GM21576 (cell line): ENCODE measurements around the gene STAC.

Experiments used
- ATAC-seq: cut with Tn5 transposase; IDR thresholded peaks from one replicate; pipeline ENCODE4 v1.9.1; 2021; ENCODE audit warnings: mild to moderate bottlenecking, moderate library complexity; ENCODE audit not compliant: unreplicated experiment

The STAC gene

DNA sequence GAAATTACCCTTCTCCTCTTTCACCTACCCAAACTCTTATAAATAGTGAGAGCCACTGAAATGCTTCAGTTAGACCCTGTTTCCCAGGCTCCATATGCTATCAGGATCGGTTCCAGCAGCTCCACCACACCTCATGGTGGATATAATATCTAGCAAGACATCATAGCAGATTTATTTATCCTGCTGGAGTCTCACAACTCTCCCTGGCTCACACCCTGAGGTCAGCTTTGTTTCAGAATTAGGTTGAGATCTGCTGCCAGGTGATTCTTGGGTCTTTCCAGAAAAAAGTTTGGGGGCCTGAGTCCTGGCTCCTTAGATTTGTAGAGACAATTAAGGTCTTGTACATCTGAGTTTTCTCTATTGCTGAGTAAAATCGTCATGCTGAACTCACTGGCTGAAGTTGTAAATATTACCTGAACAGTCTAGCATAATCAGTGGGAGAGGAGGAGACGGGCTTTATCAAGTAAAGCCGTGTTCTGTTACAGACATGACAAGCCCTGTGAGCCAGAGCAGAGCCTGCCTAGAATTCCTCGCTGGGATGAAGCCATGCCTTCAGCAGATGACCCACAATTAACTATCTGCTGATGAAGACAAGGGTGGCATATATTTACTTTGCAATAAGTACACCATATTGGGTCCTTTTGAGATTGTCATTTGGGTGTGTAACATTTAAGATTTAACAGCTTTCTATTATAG, 131.6 kb downstream of the STAC start:
- ATAC-seq = no peak

DNA sequence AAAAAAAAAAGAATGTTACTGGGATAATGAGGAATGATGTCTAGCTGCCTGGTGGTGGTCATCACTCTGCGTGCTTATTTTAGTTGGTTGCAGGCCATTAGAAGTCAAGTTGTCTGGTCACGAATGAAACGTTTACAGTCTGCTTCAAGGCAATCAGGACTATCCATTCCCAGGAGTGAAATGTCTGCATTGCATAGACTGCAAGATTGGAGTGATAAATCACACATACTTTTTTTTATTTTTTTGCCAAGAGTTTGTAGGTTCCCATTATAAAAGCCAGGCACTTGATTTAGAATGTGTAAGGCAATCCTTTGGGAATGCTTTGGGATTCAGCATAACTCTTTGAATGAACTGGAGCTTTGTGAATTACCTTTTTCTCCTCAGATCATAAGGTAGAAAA, 132.3 kb downstream of the STAC start:
- ATAC-seq = no peak

DNA sequence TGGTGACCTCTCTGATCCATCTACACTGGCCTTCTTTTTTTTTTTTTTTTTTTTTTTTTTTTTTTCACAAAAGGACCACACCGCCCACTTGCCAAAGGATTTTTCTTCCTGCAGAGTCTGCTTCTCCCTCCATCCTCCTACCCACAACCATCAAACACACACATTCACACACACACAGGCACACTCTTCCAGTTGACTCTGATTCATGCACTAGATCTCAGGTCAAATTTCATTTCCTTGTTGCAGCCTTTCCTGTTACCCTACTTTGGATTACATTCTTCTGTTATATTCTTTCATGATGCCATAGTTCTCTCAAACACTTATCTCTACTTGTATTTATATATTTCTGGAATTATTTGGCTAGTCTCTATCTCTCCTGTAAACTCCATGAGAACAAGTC, 133.9 kb downstream of the STAC start:
- no peak for ATAC-seq

DNA sequence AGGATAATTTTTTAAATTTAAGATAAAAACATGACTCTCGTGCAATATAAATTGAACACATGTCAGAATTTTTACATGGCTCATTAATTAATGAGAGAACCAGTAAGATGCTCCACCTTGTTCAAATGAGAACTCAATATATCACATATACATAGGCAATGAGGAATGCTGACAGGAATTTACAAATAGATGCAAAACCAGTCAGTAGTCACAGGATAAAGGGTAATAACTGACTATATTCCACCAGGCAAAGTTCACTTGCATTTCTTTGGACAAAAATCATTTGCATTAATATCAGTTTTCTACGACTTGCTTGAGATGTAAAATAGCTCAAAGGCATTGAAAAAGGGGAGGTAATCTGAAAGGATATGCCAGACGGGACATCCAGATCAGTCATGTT, 139.4 kb downstream of the STAC start:
- no peak for ATAC-seq

DNA sequence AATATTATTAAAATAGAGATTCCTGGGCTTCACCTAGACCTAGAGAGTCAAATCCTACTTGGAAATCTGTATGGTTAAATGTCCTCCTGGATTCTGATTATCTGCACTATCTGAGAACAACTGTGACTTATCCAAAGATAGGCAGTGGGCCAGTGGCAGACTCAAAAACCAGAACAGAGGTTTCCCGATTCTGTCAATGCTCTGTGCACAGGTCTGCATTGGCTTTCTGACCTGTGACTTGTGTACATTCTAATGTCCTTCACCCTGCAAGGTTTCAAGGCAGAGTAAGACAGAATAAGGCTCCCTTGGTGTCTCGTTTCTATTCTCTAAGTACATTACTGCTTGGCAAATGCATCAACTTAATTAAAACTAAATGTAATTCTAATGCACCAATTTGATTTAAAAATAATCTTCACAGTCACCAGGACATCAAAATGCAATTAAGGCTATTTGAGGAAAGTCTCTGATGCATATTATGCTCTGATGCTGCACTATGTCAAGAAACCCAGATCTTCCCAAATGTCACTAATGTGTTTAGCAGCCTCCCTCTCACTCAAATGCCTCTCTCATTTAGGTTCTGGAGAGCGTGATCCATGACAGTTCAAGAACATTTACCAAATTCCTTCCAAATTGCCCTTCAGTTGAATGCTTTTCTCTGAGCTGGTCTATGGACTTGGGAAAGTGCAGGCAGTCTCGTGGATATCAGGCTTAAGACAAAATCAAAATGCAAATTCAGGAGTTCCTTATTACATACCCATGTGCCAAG, 140.1 kb downstream of the STAC start:
- ATAC-seq = no peak

DNA sequence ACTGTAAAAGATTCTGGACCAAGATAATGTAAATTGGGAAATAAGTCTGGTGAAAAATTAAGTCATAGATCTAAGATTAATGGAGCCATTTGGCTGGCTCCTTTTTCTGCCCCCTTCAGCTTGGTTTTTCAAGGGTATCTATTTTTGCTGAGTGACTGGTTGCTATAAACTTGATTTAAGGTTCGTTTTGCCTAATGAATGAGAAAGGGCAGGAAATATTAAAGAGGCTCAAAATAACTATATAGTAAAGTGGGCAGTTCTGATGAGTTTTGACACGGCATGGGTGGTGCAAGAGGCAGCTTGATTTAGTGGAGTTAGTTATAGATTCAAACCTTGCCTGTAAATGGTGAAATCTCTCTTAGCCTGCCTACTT, 140.7 kb downstream of the STAC start:
- no peak for ATAC-seq

DNA sequence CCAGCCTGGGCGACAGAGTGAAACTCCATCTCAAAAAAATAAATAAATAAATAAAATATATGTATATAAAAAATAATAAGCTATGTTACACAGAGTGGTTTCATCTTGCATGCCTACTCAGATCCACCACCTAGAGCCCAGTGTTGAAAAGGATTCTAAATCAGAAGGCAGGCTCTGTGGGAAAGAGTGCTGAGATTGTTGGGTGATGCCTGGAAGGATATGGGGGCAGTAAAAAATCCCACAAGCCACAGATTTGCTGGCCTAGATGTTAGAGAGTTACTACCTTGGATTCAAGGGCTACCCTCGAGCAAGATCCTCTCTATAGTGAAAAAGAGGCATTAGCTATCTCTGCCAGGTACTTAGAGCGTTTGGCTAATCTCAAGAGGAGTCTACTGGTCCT, 144.3 kb downstream of the STAC start:
- ATAC-seq = no peak

DNA sequence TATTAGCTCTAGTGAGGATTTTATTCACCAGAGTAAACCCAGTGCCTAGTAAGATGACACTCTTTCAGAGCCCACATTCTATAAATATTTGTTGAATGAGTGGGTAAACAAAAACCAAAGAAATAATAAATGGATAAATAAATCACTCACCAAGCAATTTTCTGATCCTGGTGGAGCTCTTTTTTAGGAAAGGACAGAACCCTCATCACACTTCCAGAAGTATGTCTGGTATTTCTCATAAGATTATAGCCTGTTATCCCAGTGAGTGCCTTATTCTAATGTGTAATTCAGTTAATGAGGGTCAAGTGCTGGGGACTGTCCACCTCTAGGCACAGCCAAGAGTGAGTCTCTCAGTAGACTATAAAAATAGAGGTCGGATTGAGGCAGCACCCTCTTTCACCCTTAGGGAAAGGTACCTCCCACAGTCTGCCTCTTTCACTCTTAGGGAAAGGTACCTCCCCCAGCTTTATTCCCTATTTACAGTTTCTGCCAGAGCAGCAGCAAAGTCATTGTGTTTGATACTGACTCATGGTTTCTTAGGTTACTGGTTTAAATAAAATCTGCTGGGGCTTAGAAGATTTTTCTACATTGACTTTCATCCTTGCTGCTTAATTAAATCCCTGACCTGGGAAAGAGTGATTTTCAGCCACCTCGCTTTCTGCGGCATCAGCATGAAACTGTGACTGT, 145.0 kb downstream of the STAC start:
- ATAC-seq = no peak

DNA sequence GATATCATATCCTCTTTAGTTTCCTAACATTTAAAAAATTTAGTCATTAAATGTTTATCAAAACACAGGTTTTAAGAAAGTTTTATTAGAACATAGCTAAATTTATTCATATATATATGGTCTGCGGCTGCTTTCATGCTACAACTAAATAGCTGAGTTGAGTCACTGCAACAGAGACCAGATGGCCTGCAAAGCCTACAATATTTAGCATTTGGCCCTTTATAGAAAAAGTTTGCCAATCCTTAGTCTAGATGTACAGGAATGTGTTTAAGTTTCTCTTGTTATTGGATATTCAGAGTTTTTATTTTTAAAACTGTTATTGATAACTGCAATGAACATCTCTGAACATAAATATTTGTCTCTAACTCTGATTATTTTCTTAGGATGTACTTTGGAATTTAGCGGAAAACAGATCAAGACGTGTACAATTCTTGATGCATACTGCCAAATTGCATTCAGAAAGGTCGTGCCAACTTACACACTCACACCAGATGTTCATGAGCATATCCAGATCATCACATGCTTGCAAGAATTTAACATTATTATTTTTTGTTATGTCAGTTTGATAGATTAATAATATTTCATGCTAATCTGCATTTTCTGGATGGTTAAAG, 157.9 kb downstream of the STAC start:
- no peak for ATAC-seq

DNA sequence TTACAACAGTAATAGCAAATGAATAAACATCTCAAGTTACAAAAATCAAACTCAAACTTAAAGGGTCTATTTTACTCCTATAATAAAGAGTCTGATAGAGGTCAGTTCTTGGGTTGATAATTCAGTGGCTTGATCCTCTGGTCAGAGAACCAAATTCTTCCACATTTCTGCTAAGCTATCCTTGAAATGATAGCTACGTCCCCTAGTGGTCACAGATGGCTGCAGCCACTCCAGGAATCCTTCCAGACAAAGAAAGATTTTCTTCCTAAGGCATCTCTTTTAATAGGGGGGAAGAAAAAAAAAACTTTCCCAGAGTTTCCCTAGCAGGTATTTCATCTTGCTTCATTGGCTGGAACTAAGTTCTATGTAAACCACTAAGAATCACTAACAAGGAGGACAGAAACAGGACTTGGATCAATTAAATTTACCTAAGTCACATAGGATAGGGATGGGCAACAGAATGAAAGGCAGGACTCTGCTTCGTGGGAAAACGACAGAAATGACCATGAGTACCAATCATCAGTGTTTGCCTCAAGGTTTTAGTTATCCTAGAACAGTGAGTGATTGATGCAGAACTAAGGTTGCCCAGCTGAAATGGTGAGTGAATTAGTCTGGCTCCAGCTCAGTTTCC, 160.7 kb downstream of the STAC start:
- no peak for ATAC-seq

DNA sequence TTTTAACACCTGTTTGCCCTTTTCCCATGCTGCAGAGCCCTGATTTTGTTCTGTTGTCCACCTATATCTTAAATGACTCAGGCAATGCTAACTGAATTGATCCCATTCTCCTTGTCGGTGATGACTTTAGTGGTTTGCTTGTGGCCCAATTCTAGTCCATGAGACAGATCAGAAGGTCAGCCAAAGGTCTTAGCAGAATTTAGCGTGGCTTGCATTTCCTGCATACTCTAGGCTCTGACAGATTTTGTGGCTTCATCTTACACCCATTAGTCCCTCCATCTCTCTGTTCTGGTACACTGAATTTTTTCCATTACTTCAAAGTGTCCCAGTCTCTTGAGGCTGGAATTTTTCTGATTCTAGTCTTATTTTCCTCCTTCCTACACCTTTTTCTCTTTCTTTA, 161.9 kb downstream of the STAC start:
- no peak for ATAC-seq

DNA sequence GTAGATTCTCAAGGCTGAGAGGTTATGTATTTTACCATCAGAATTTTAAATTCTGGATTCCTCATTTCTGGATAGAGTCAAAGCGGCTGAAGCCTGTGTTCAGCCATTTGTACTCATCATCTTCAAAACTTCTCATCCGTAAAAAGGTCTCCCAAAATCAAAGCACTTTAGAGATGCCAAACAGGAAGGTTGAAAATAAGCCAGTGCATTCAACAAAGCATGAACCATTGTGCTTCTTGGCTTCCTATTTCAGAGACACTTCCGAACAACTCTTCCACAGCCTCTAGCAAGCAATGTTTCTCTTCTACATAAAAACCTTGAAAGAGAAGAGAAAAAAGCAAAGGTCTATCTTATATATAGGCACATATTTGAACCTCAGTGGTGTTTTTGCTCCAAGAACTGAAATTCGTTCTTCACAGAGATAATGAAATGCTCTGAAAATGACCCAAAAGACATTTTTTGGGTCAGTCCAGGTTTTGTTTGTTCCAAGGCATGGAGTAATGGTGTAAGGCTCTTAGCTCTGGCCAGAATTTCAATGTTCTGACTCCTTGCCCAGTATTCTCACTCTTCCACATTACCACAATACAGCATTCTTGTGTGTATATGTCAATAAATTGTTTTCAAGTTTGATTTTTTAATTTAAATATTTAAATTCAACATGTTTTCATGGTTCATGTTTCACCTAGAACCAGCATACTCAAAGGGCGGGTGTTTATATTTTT, 163.1 kb downstream of the STAC start:
- ATAC-seq = no peak

DNA sequence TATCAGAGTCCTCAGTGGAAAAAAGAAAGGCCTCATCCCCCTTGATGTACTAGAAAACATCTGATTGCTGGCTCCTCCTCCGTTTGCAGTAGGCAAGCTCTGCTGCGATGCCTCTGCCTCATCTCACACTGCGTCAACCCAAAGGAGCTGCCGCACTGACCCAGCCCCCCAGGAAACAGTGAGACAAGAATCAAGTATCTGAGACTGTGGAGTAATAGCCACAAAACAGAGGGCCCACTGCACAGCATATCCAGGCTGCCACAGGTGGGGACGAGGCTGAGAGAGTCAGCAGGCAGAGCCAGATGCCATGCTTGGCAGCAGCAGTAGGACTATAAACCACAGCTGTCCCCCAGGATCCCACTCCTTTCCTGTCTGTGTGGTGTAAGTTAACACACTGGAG, 165.9 kb downstream of the STAC start:
- ATAC-seq = no peak

DNA sequence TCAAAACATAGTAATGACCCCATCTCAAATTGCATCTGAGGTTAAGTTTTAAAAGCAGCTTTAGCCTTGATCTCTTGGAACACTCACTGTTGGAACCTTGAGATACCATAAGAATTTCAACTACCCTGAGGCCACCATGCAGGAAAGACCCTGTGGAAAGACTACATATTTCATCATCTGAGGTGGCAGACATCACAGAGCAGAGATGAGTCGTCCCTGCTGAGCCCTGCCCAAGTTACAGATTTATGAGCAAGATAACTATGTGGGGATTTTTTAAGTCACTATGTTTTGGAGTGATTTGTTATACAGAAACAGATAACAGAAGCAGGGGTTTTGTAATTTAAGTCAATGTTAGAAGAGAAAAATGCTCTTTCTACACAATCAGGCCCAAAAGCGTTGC, 168.4 kb downstream of the STAC start:
- no peak for ATAC-seq

DNA sequence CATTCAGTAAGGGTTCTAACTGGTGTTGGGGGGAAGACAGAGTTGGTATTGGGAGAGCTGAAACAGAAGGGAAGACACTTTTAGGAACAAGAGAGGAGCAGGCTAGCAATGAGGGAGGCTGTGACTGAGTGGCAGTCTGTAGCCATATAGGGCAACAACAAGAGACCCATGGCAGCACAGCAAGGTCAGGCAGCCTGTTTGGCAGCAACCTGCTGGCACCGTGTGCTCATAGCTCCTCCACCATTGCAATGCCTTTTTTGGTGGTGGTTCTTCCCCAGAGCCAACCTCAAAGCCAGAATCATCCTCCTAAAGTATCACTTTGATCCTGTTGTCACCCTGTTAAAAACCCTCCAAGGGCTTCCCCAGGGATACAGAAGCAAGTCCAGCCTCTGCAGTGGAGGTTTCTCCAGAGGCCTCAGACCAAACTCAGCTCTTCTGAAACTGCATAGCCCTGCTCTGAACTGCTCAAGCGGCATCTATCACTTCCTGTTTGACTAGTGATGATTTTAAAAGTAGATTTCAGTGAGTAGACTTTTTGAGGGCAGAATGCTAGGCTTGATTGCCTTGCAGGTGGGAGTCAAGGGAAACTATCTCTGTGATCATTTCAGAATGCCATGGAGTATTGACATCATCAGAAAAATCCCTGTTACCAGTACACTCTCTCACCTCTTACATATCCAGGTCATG, 176.9 kb downstream of the STAC start:
- ATAC-seq = peak; percentile 86

DNA sequence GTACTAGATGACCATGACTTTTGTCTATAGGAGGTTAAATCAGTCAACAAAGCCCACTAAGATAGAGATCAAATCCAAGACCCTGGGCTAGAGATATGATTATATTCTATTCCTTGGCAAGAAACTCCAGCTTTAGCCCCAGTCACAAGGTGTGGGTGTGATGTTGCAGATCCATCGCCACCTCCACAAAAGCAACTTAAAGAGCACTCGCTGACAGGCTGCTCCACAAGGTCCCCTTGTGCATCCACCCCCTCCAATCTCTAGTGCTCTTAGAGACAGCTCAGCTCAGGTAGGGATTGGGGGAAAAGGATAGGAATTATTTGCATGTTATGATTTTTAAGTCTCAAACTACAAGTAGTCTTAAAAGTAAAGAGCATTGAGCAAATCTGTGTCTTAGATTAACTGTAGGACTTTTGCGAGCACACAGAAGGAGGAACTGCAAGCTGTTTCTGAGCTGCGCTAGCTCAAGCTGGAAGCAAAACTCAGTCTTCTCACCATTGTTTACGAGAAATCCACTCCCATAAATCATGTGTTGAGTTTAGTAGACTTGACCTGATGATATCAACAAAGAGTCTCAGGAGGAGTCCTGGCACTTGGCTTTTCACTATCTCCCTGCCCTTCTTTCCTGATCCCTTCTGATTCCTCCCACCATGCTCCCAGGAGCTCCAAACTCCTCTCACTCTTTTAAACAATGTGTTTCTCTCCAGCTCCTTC, 177.6 kb downstream of the STAC start:
- ATAC-seq = no peak

DNA sequence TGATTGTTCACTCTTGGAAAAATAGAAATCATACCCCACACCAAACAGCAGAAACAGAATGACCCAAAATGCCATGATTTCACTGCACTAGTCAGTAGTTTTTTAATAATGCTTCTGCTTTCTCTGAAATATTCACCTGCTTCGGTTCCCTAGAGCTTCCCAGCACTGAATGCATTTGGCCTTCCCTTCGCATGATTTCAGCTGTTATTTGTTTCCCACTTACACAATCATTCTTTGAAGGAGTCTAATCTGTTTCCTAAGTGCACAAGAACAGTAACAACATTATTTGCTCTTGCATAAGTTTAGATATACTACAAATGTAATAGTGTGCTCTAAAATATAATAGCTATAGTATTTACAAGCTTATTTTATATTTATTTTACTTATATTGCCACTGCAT, 178.7 kb downstream of the STAC start:
- no peak for ATAC-seq

DNA sequence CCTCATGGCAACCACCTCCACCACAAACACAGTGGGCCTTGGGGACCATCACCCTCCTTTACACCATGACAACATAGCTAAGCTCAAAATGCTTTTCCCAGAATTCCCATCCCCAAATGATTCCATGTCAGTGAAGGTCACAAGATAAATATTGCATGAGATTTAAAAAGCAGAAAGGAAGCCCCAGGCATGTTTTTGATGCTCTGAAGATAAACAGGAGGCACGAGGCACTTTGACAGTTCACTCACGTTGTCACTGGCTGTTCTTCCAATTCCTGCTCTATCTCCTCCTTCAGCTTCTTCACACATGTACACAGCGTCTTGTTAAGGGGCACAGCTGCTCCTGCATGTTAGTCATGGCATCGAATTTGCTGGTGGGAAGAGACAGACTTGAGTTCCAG, 180.4 kb downstream of the STAC start:
- no peak for ATAC-seq

DNA sequence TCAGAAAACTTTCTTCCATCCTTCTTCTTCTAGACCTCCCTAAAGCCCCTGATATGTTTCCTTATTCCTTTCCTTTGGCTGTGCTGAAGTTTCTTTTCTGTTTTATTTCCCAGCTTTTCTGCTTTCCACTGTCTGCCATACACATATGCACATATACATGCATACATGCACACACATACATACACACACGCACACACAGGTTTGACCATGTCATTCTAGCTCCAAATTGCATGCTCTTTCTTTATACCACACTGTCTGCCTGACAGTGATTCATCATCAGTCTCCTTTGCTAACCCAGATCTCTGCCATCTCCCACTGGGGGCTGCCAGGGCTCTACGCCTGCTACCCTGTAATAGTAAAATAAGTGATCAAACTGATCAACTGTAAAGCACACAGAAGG, 181.3 kb downstream of the STAC start:
- no peak for ATAC-seq
